ENCODE measurements around the gene GUCA1A.
"Not testable (repeated sequence)": the region's sequence is repeated elsewhere in the genome, so short reads cannot be mapped to it uniquely, and the experiment has no call there.

GUCA1A gene

GRCh38 chr6:42182101-42182500 lies 8.9 kb downstream of the GUCA1A start:
- DNase-seq (ENCODE audit: low spot score), result no peak
- in situ Hi-C loops (cut with MboI; ENCODE audit: low pct_unique_long_range_greater_than_20kb, low sequenced_read_pairs, unreplicated experiment), result no loop called here
- TF ChIP-seq CTCF (IDR thresholded peaks at IDR 0.05; ENCODE audit: extremely low read depth, insufficient read depth, missing control alignments), result no peak

GRCh38 chr6:42184475-42184874 lies 11.3 kb downstream of the GUCA1A start:
- in situ Hi-C loops (cut with MboI; ENCODE audit: low pct_unique_long_range_greater_than_20kb, low sequenced_read_pairs, unreplicated experiment), result no loop called here

GRCh38 chr6:42185597-42185996 lies 12.4 kb downstream of the GUCA1A start:
- in situ Hi-C loops (cut with MboI; ENCODE audit: low pct_unique_long_range_greater_than_20kb, low sequenced_read_pairs, unreplicated experiment), result no loop called here

More at GRCh38 chr6:42184475-42184874, 11.3 kb downstream of the GUCA1A start:
- DNase-seq (ENCODE audit: low spot score), result no peak
- TF ChIP-seq CTCF (IDR thresholded peaks at IDR 0.05; ENCODE audit: extremely low read depth, insufficient read depth, missing control alignments), result no peak

GRCh38 chr6:42188406-42188805 lies 15.2 kb downstream of the GUCA1A start:
- DNase-seq (ENCODE audit: low spot score), result no peak
- in situ Hi-C loops (cut with MboI; ENCODE audit: low pct_unique_long_range_greater_than_20kb, low sequenced_read_pairs, unreplicated experiment), result no loop called here
- no peak for TF ChIP-seq CTCF (IDR thresholded peaks at IDR 0.05; ENCODE audit: extremely low read depth, insufficient read depth, missing control alignments)

More at GRCh38 chr6:42185597-42185996, 12.4 kb downstream of the GUCA1A start:
- no peak for TF ChIP-seq CTCF (IDR thresholded peaks at IDR 0.05; ENCODE audit: extremely low read depth, insufficient read depth, missing control alignments)
- DNase-seq (ENCODE audit: low spot score), result no peak

GRCh38 chr6:42190554-42191183 lies 17.5 kb downstream of the GUCA1A start:
- no peak for TF ChIP-seq CTCF (IDR thresholded peaks at IDR 0.05; ENCODE audit: extremely low read depth, insufficient read depth, missing control alignments)
- in situ Hi-C loops (cut with MboI; ENCODE audit: low pct_unique_long_range_greater_than_20kb, low sequenced_read_pairs, unreplicated experiment), result no loop called here
- no peak for DNase-seq (ENCODE audit: low spot score)

- in situ Hi-C loops (cut with MboI; ENCODE audit: low pct_unique_long_range_greater_than_20kb, low sequenced_read_pairs, unreplicated experiment); DNase-seq (ENCODE audit: low spot score): not testable (repeated sequence)
These were observed 19.2 kb downstream of the GUCA1A start for GRCh38 chr6:42192385-42192784.

- no peak for TF ChIP-seq CTCF (IDR thresholded peaks at IDR 0.05; ENCODE audit: extremely low read depth, insufficient read depth, missing control alignments)
- in situ Hi-C loops (cut with MboI; ENCODE audit: low pct_unique_long_range_greater_than_20kb, low sequenced_read_pairs, unreplicated experiment), result no loop called here
- DNase-seq (ENCODE audit: low spot score), result no peak
These were observed 20.3 kb downstream of the GUCA1A start for GRCh38 chr6:42193491-42193894.

Measured in GM13977 (cell line).